Measurements from ENCODE around the gene TIAM1.
A peak's percentile ranks its signal among the peaks of the same experiment; 100 is the strongest.

Gene TIAM1

GRCh38 chr21:31354604-31355443, 10.8 kb upstream of the TIAM1 start:
- DNase-seq (ENCODE audit: low read depth), result peak; percentile 79

GRCh38 chr21:31354122-31354521, 10.1 kb upstream of the TIAM1 start:
- DNase-seq (ENCODE audit: low read depth), result no peak

GRCh38 chr21:31352836-31353235, 8.8 kb upstream of the TIAM1 start:
- DNase-seq (ENCODE audit: low read depth), result no peak

GRCh38 chr21:31351960-31352359, 7.9 kb upstream of the TIAM1 start:
- no peak for DNase-seq (ENCODE audit: low read depth)

- DNase-seq (ENCODE audit: low read depth), result no peak
Measured at GRCh38 chr21:31351438-31351837, 7.4 kb upstream of the TIAM1 start.

- no peak for DNase-seq (ENCODE audit: low read depth)
Measured at GRCh38 chr21:31349208-31349607, 5.1 kb upstream of the TIAM1 start.

GRCh38 chr21:31348188-31348587, 4.1 kb upstream of the TIAM1 start:
- no peak for DNase-seq (ENCODE audit: low read depth)

- DNase-seq (ENCODE audit: low read depth), result no peak
Measured at GRCh38 chr21:31347435-31348032, 3.5 kb upstream of the TIAM1 start.

GRCh38 chr21:31346256-31346821, 2.3 kb upstream of the TIAM1 start:
- DNase-seq (ENCODE audit: low read depth), result no peak

- no peak for DNase-seq (ENCODE audit: low read depth)
Measured at GRCh38 chr21:31345136-31345535, 1.1 kb upstream of the TIAM1 start.

GRCh38 chr21:31343030-31343510, 991 bp downstream of the TIAM1 start:
- DNase-seq (ENCODE audit: low read depth), result no peak

- DNase-seq (ENCODE audit: low read depth), result no peak
Measured at GRCh38 chr21:31342348-31342747, 1.7 kb downstream of the TIAM1 start.

- DNase-seq (ENCODE audit: low read depth), result no peak
Measured at GRCh38 chr21:31340942-31341487, 3.0 kb downstream of the TIAM1 start.

GRCh38 chr21:31340514-31340913, 3.5 kb downstream of the TIAM1 start:
- no peak for DNase-seq (ENCODE audit: low read depth)

GRCh38 chr21:31339721-31340120, 4.3 kb downstream of the TIAM1 start:
- DNase-seq (ENCODE audit: low read depth), result no peak

GRCh38 chr21:31338908-31339368, 5.1 kb downstream of the TIAM1 start:
- no peak for DNase-seq (ENCODE audit: low read depth)

GRCh38 chr21:31337996-31338907, 5.8 kb downstream of the TIAM1 start:
- no peak for DNase-seq (ENCODE audit: low read depth)

GRCh38 chr21:31337086-31337485, 7.0 kb downstream of the TIAM1 start:
- DNase-seq (ENCODE audit: low read depth), result no peak

- no peak for DNase-seq (ENCODE audit: low read depth)
Measured at GRCh38 chr21:31336739-31337040, 7.4 kb downstream of the TIAM1 start.

- DNase-seq (ENCODE audit: low read depth), result no peak
Measured at GRCh38 chr21:31335957-31336738, 7.9 kb downstream of the TIAM1 start.

GRCh38 chr21:31334648-31335121, 9.4 kb downstream of the TIAM1 start:
- no peak for DNase-seq (ENCODE audit: low read depth)
